ENCODE measurements around the gene TTK.
"Not testable (repeated sequence)": the region's sequence is repeated elsewhere in the genome, so short reads cannot be mapped to it uniquely, and the experiment has no call there.

TTK gene

GRCh38 chr6:80021591-80021990, 17.1 kb downstream of the TTK start:
- no peak for DNase-seq (ENCODE audit: low read depth in 3 of 3)

- DNase-seq (ENCODE audit: low read depth in 3 of 3): no peak
Measured at GRCh38 chr6:80022803-80023202, 18.4 kb downstream of the TTK start.

GRCh38 chr6:80028589-80028988, 24.1 kb downstream of the TTK start:
- no peak for DNase-seq (ENCODE audit: low read depth in 3 of 3)

- no peak for DNase-seq (ENCODE audit: low read depth in 3 of 3)
Measured at GRCh38 chr6:80029470-80029869, 25.0 kb downstream of the TTK start.

- DNase-seq (ENCODE audit: low read depth in 3 of 3): not testable (repeated sequence)
Measured at GRCh38 chr6:80048220-80048619, 43.8 kb downstream of the TTK start.

GRCh38 chr6:80060774-80061173, 56.3 kb downstream of the TTK start:
- no peak for DNase-seq (ENCODE audit: low read depth in 3 of 3)

- not testable (repeated sequence) for DNase-seq (ENCODE audit: low read depth in 3 of 3)
Measured at GRCh38 chr6:80068146-80068545, 63.7 kb downstream of the TTK start.

- not testable (repeated sequence) for DNase-seq (ENCODE audit: low read depth in 3 of 3)
Measured at GRCh38 chr6:80070431-80070830, 66.0 kb downstream of the TTK start.

GRCh38 chr6:80077067-80077466, 72.6 kb downstream of the TTK start:
- DNase-seq (ENCODE audit: low read depth in 3 of 3): no peak

GRCh38 chr6:80088637-80089036, 84.2 kb downstream of the TTK start:
- no peak for DNase-seq (ENCODE audit: low read depth in 3 of 3)

- no peak for DNase-seq (ENCODE audit: low read depth in 3 of 3)
Measured at GRCh38 chr6:80091506-80091905, 87.1 kb downstream of the TTK start.

Data from stimulated activated CD4-positive, alpha-beta T cell treated with anti-CD3 and anti-CD28 coated beads, TNF-alpha, amount 100 ng/mL, for 4 hours (primary cell).